Measurements from ENCODE around the gene IRAK3. TPM values are rescaled to one million over a fixed set of nuclear protein-coding genes. Genes with fewer than 3 reads are reported as not detected.
"Not testable (repeated sequence)": the region's sequence is repeated elsewhere in the genome, so short reads cannot be mapped to it uniquely, and the experiment has no call there.

IRAK3 gene
- polyA plus RNA-seq, 5 donors = 21.6 to 46.7 (median 31.6) TPM

- no peak for DNase-seq
Observed at GRCh38 chr12:66206141-66206540, 17.1 kb downstream of the IRAK3 start.

- DNase-seq = no peak
Observed at GRCh38 chr12:66210840-66211239, 21.8 kb downstream of the IRAK3 start.

DNA sequence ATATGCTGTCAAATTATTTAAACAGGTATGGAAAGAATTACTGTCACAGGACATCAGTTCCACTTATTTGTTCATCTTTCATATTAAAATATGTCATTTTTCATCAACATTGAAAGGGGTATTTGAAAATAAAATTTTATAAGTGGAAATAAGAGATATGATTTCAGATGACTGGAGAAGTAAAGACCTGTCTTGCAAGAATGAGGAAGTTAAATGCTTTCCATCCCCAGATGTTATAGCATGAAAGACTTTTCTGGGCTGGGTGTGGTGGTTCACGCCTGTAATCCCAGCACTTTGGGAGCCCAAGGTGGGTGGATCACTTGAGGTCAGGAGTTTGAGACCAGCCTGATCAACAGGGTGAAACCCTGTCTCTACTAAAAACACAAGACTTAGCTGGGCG lies 22.6 kb downstream of the IRAK3 start:
- not testable (repeated sequence) for DNase-seq

DNA sequence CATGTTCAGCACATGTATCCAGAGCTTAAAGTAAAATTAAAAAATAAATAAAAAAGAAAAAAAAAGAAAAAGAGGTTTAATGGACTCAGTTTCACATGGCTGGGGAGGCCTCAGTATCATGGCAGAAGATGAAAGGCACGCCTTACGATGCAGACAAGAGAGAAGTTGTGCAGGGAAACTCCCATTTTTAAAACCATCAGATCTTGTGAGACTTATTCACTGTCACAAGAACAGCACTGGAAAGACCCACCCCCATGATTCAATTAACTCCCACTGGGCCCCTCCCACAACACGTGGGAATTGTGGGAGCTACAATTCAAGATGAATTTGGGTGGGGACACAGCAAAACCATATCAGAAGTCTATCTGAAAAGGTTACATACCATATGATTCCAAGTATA lies 24.0 kb downstream of the IRAK3 start:
- not testable (repeated sequence) for DNase-seq

DNA sequence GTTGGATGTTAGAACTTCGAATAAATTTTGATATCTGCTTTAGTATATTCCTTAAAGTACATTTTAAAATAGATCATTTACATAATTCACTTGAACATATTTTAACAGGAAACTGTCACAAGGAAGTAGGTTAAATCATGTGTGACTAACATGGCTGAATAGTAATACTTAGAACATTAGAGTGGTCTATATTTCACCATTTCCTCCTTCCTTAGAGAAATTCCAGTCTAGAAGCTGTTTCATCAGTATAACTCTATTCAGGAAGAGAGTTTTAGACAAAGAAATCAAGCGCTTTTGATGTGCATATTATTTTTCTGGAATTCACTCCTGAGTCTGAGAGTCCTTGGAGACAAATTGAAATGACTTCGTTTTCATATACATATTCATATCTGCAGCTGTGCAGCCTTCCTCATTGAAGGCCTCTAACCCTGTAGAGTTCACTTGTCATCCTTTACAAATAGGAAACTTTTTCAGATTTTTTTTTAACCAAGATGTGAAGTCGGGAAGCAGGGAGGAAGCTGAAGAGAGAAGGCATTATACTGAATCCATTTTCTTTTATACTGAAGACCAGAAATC lies 28.4 kb downstream of the IRAK3 start:
- no peak for DNase-seq

GRCh38 chr12:66228462-66228861 lies 39.4 kb downstream of the IRAK3 start:
- no peak for DNase-seq

DNA sequence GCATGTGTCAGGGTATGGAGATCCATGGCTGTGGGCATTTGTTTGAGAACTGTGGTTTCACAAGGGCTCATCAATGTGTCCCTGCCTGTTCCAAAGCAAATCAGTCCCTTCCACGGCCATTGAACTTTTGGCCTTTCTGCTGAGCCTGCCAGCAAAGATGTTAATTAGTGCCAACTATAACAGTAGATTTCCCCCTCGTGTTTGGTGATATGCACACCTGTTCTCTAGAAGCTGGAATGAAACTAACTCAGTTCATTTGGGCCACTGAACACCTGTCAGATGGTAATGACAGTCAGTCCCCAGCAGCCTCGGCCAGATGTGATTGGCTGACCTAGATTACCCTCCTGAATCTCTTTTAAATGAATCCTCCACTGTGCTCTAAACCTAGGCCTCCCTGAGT lies 43.2 kb downstream of the IRAK3 start:
- DNase-seq = no peak

DNA sequence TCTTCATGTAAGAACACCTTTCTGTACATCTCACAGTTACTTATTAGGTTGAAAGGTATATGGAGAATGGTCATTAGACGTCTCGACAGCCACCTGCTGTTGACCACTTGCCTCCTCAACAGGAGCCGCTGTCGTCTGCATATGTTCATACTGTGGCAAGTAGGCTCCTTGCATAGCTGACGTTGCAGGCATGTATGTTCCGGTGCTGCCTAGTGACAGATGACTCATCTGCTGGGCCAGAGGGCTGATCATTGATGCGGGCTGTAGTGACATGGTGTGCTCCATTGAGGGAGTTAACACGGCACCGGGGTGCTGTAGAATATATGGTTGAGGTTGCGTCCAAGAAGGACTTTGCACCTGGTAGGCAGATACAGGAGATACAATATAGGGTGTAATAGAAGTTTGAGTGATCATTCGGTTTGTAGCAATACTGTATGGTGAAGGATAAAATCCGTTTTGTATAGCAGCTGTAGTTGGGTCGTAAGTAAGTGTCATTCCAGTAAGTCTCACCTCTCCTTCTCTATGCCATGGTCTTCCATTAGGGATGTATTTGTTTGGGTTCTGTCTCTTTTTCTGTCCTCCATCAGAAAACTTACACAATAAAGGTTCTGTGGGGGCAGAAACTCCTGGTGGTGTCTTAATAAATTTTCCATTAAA lies 45.2 kb downstream of the IRAK3 start:
- DNase-seq = not testable (repeated sequence)

- DNase-seq = peak; percentile 41 to 46
Observed at GRCh38 chr12:66234773-66235625, 46.0 kb downstream of the IRAK3 start.

DNA sequence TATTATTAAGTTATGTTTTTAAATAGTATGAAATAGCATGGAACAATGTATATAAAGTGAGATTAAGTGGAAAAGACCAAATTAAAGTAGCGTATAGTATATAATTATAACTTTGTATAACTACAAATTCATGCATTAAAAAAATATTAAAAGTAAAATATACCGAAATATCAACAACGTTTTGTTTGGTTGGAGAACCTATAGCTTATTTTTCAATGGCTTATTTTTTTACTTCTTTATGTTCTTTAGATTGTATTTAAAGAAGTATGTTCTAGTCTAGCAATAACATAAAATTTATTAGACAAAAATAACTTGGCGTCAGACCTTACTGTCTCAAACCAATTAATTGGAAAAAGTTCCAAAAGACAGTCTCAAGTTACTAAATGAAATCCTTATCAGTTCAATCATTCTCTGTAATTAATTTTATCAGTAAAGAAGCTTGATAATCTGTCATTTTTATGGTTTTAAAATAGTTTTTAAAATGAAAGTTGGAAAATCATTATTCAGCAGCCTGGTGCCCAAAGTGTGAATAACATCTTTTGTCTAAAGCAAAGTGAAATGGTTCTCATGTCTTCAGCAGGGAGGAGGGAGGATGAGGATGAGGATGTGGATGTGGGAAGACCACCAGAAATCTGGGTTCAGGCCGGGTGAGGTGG lies 46.7 kb downstream of the IRAK3 start:
- no peak for DNase-seq

- not testable (repeated sequence) for DNase-seq
Observed at GRCh38 chr12:66236282-66236675, 47.3 kb downstream of the IRAK3 start.

GRCh38 chr12:66236969-66237368 lies 48.0 kb downstream of the IRAK3 start:
- no peak for DNase-seq

GRCh38 chr12:66237505-66238175 lies 48.6 kb downstream of the IRAK3 start:
- no peak for DNase-seq

DNA sequence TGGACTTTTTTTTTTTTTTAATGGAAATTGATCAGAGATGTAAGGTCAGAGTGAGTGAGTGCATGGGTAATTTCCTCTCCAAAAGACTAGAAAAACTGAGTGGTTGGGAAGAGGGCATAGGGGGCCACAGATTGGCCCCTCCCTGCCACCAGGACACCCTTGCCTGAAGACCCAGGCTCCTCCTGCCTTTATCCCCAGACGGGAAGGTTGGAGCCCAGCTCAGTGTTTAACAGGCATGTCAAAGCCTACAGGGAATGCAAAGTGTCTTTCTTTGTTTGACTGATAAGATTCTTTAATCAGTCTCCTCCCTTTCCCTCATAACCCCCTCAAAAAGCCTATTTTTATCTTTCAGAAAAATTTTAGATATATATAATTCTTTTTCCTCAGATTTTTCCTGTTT lies 50.3 kb downstream of the IRAK3 start:
- DNase-seq = no peak

DNA sequence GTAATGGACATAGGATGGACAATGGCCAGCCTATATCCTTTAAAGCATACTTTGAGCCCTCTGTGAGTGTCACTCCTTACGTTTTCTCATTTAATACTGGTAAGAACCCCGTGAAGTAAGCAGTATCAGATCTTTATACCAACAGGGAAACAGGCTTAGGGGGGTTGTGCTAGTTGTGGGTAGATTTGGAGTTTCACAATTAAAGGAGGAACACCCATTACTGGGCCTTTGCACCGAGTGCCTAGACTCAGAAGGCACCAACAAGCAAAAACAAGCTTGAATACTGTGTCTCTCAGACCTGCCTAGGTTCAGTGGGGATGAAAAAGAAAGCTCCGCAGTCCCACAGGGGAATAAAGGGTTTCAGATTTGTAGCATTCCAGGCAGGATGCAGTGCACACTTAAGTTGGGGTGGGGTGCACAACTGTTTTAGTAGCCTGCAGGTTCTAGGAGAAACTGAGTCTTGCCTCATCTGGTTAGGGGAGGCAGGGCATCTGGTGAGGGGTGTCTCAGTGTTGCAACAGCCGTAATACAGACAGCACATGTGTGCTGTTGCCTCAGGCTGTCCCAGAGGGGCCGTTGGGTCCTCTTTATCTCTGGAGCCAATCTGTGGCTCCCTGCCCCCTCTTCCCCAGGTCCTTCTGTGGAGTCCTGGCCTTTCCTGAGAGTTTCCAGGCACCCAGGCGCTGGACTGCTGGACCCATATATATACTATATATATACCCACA lies 51.2 kb downstream of the IRAK3 start:
- no peak for DNase-seq

GRCh38 chr12:66241061-66242043 lies 52.3 kb downstream of the IRAK3 start:
- DNase-seq = no peak

DNA sequence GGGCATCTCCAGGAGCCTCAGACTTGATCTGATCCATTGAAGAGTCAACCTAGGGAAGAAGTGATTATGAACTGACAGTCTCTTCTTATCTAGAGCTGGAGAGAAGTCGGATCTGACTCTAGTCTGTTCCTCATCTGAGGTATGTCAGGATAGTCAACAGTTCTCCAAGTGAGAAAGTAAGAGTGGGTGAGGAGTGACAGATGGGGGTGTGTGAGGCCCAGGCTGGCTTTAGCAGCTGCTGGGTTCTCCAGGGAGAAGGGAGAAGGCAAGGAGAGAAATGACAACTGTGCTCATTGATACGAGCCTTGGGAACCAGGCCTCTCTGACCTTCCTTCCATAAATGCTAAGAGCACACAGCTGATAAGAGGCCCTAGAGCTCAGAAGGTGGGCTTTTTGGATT lies 53.3 kb downstream of the IRAK3 start:
- no peak for DNase-seq

GRCh38 chr12:66243911-66244310 lies 54.9 kb downstream of the IRAK3 start:
- DNase-seq = peak; percentile 56 to 67

- no peak for DNase-seq
Observed at GRCh38 chr12:66244446-66244845, 55.4 kb downstream of the IRAK3 start.

DNA sequence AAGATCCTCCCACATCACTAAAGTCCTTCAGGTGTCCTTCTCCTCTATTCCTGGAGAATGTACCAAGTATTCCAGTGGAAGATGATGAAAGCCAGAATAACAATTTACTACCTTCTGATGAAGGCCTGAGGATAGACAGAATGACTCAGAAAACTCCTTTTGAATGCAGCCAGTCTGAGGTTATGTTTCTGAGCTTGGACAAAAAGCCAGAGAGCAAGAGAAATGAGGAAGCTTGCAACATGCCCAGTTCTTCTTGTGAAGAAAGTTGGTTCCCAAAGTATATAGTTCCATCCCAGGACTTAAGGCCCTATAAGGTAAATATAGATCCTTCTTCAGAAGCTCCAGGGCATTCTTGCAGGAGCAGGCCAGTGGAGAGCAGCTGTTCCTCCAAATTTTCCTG lies 58.7 kb downstream of the IRAK3 start:
- DNase-seq = no peak
